Fibroblast of the aortic adventitia (primary cell): ENCODE data around the gene INPP4A. TPM values are rescaled to one million over a fixed set of nuclear protein-coding genes. Genes with fewer than 3 reads are reported as not detected.

ENCODE experiments used
- DNase-seq: peaks from one replicate; pipeline ENCODE4 v3.0.0-alpha.2; 2010; ENCODE audit warnings: low read depth
- H3K4me3 ChIP-seq: 2 replicates; pipeline ENCODE4 v1.5.1; 2011; ENCODE audit warnings: low read depth, mild to moderate bottlenecking, control low read depth, low read length, moderate library complexity
- total RNA-seq: library from RNA; depleted of rRNA; stranded (reverse); fragments of >200 nt; gene quantifications from 2 replicates; pipeline ENCODE4 v1.2.3, GENCODE V29; 2012; ENCODE audit warnings: low replicate concordance
- TF ChIP-seq, protein P1 (sequence below): IDR thresholded peaks from 2 replicates; pipeline ENCODE4 v1.5.1; 2011; ENCODE audit warnings: mild to moderate bottlenecking, low read length, control low read depth, inconsistent platforms; ENCODE audit not compliant: insufficient read depth

INPP4A gene
- total RNA-seq, 1 donor: 16.2 TPM

DNA sequence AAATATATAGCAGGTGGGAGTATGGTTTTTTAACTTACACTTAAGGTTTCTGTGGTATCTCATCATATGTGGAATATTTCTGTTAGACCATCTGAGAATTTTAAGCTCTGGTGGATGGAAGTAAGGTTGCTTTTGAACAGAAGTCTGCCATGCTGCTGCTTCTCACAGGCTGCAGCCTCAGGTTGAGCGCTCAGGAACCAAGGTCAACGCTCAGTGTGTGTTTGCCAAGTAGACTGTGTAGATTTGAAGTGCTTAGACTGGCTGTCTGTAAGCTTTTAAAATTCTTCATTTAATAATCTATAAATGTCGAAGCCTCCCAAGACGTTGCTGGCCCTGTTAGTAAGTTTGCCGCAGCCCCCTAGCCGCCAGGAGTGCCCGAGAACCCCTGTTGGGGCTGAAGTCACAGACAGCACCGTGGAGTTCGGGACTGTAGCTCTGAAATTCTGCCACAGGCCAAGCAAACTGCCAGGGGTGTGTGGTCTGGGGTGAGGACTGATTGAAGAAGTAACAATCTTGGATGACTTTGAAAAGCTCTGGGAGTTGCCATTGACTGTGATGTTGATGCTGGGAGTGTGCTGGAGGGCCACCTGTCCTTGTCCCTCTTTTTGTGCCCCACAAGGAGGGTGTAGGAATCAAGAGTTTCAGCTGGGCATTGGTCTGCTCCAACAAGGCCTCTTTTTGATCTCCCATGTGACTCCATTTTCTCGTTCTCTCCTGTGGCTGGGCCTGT, 26.9 kb downstream of the INPP4A start:
- H3K4me3 ChIP-seq: no peak overlapping the region
- no peak for DNase-seq
- TF ChIP-seq, protein P1, sequence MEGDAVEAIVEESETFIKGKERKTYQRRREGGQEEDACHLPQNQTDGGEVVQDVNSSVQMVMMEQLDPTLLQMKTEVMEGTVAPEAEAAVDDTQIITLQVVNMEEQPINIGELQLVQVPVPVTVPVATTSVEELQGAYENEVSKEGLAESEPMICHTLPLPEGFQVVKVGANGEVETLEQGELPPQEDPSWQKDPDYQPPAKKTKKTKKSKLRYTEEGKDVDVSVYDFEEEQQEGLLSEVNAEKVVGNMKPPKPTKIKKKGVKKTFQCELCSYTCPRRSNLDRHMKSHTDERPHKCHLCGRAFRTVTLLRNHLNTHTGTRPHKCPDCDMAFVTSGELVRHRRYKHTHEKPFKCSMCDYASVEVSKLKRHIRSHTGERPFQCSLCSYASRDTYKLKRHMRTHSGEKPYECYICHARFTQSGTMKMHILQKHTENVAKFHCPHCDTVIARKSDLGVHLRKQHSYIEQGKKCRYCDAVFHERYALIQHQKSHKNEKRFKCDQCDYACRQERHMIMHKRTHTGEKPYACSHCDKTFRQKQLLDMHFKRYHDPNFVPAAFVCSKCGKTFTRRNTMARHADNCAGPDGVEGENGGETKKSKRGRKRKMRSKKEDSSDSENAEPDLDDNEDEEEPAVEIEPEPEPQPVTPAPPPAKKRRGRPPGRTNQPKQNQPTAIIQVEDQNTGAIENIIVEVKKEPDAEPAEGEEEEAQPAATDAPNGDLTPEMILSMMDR: no peak

DNA sequence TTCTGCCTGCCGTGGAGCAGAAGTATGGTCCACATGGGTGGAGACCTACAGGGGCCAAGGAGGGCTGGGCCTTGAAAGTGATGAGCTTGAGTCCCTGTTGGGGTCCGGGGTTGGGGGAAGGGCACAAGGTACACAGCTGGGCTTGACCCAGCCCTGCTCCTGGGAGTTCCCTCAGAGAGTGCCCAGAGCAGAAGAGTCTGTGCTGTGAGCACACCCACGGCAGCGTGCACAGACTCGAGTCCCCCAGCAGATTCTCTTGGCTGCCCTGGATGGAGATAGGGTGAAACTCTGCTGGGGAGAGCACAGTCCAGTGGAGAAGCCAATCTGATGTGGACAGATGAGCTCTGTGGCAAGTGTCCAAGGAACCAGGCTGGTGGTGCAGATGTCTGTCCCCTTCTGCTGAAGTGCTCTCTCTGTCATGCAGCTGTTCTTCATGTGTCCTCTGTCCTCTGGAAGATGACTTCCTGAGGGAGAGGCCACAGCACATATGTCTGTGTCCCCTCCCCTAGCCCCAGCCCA, 27.5 kb downstream of the INPP4A start:
- no peak overlapping the region for H3K4me3 ChIP-seq
- DNase-seq: no peak
- TF ChIP-seq, protein P1: no peak

DNA sequence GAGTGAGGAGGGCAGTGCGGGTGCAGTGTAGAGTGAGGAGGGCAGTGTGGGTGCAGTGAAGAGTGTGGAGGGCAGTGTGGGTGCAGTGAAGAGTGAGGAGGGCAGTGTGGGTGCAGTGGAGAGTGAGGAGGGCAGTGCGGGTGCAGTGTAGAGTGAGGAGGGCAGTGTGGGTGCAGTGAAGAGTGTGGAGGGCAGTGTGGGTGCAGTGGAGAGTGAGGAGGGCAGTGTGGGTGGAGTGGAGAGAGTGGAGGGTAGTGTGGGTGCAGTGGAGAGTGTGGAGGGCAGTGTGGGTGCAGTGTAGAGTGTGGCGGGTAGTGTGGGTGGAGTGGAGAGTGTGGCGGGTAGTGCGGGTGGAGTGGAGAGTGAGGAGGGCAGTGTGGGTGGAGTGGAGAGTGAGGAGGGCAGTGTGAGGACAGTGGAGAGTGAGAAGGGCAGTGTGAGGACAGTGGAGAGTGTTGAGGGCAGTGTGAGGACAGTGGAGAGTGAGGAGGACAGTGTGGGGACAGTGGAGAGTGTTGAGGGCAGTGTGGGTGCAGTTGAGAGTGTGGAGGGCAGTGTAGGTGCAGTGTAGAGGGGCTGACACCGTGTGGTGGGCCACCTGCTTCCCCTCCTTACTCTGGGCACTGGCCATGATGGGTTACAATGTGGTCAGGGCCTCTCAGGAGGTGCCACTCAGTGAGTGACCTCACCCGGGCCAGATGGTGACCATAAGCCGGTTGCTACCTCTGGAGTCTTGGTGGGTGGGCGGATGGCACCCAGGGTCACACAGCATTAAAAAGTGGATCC, 28.5 kb downstream of the INPP4A start:
- TF ChIP-seq, protein P1: no peak
- no peak overlapping the region for H3K4me3 ChIP-seq
- DNase-seq: no peak

DNA sequence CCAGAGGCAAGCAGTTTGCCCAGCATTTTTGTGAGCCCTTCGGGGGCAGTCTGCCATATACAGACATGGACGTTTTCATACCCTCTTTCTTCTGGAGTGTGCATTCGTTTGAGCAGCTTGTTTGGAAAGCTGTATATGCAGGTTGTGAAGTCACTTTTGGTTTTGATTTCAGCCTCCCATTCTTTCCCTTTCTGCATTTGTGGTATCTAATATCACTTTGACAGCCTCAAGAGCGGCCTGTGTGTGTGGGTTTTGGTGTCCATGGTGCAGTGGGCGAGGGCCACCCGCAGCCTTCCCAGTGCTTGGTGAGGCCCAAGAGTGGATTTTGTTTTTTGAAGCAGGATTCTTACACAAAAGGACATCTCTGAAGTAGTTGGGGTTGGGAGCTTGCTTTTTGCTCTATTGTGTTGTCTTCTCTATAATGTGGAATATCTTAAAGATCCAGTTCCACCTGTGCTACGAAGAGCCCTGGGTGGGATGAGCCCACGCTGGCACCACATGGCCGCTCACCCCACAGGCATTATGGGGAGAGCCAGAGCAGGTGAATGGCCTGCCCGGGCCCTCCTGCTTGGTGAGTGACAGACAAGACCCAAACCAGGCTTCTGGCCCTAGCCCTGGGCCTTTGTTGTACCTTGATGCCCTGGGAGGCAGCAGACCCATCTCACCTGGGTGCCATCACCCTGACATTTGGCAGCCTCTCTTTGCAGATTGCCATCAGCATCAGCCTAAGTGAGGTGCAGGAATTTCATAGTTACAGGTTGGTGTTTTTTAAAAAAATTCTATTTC, 29.5 kb downstream of the INPP4A start:
- no peak for DNase-seq
- TF ChIP-seq, protein P1: no peak
- no peak overlapping the region for H3K4me3 ChIP-seq

DNA sequence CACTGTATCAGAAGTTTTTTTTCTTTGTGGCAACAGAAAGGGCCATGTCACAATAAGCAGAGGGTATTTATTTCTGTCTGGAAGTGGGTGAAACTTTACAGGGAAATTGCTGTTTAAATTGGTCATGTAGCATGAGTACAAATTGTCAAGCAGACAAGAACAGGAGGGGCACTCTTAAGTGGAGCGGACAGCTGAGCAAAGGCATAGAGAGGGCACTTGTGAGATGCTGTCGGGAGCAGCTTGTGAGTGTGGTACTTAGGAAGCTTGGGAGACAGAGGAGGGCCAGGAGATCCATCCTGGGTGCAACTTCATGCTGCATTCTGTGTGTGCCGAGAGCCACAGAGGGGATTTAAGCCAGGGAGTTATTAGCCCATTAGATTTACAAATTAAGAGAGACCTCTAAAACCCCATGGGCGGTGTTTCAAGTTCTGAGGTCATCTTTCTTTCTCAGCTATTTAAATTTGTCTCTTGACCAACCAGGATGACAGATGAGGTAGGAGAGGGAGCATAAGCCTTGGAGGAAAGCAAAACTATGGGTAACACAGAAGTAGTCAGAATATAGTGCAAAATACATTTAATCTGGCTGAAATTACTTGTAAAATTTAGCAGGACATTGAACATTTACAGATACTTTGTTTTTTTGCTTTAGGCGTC, 30.4 kb downstream of the INPP4A start:
- DNase-seq: no peak
- no peak overlapping the region for H3K4me3 ChIP-seq
- TF ChIP-seq, protein P1: no peak

DNA sequence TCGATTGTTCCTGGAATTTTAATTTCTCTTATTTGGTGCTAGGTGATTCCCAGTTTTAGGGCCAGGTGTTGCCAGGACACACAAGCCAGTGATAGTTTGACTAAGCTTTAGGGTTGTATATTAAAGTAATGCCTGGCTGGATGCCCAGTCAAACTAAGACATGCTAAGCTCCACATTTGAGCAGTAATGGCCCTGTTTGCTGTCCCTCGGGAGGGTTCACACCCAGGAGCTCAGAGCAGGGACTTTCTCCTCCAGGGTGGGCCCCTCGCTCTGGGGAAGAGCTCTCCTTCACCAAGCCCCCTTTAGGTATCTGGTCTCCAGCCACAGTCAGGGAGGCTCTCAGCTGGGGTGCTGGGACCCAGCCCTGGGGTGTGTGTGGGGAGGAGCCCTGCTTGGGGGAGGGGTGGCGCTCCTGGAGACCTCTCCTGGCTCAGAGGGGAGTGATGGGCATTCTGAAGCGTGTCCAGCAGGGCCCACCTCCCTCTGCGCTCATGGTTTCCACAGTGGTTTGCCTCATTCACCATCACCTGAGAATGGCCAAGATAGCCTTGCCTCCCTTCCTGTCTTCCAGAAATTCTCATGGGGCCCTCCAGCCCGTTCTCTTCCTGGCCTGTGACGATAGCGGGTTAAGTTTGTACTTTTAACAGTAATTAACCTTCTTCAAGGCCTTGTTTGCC, 31.7 kb downstream of the INPP4A start:
- no peak overlapping the region for H3K4me3 ChIP-seq
- TF ChIP-seq, protein P1: no peak
- no peak for DNase-seq
